ENCODE results near the gene SLC22A3.

- TF ChIP-seq JUND (IDR thresholded peaks at IDR 0.05) (no peak), EZH2phosphoT487 (IDR thresholded peaks at IDR 0.05; ENCODE audit: borderline replicate concordance) (no peak), POLR2A (IDR thresholded peaks at IDR 0.05; ENCODE audit: borderline replicate concordance, extremely low read depth, insufficient read depth, insufficient read length) (no peak), CTCF (IDR thresholded peaks at IDR 0.05 in 2 of 3, conservative IDR thresholded peaks at IDR 0.05 in 1 of 3; ENCODE audit: borderline replicate concordance in 1 of 3, insufficient read depth in 1 of 3, low read depth in 2 of 3, low read length in 2 of 3) (no peak), YY1 (IDR thresholded peaks at IDR 0.05; ENCODE audit: extremely low read depth, insufficient replicate concordance, low read depth, low read length) (no peak), CEBPB (IDR thresholded peaks at IDR 0.05; ENCODE audit: low read depth) (no peak), EZH2 (IDR thresholded peaks at IDR 0.05) (no peak), REST (IDR thresholded peaks at IDR 0.05; ENCODE audit: low read depth) (no peak)
These were observed 116.6 kb downstream of the SLC22A3 start for GRCh38 chr6:160464744-160465143.
